Measurements from ENCODE around the gene HS3ST4. TPM values are rescaled to one million over a fixed set of nuclear protein-coding genes. Genes with fewer than 3 reads are reported as not detected.

Gene HS3ST4
- total RNA-seq, 1 experiment from 2014 or later = 0.07 TPM

DNA sequence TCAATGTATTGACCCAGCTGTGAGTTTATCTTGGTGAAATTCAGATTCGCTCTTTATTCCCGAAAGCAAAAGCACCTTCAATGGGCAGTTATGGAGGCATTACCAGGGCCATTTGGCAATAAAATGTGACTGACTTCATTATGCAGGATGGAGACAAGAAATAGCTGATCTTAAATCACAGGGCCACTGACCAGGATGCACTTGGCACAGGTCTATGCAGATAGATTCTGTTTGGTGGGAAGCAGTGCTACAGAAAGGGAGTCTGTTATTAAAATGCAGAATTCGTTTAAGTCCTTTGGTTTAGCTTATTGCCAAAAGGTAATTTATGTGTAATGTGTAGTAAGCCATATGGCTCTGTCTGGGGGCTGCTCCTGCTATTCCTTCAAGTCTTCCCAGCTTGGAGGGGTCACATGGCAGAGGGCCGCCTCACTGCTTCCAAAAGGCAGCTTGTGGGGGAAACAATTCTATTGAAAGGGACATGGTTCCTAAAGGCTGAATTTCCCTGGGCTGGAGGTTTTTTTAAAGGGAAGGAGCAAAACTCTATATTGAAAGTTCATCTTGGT, 239.8 kb downstream of the HS3ST4 start:
- in situ Hi-C loops (cut with HindIII; ENCODE audit: low pct_unique_long_range_greater_than_20kb, low sequenced_read_pairs) = no loop called here
- no peak for DNase-seq (ENCODE audit: low read depth)

- in situ Hi-C loops (cut with HindIII; ENCODE audit: low pct_unique_long_range_greater_than_20kb, low sequenced_read_pairs) = no loop called here
- no peak for DNase-seq (ENCODE audit: low read depth)
These were observed 250.2 kb downstream of the HS3ST4 start for GRCh38 chr16:25941800-25942499.

- in situ Hi-C loops (cut with HindIII; ENCODE audit: low pct_unique_long_range_greater_than_20kb, low sequenced_read_pairs) = no loop called here
These were observed 259.0 kb downstream of the HS3ST4 start for GRCh38 chr16:25950586-25951281.

DNA sequence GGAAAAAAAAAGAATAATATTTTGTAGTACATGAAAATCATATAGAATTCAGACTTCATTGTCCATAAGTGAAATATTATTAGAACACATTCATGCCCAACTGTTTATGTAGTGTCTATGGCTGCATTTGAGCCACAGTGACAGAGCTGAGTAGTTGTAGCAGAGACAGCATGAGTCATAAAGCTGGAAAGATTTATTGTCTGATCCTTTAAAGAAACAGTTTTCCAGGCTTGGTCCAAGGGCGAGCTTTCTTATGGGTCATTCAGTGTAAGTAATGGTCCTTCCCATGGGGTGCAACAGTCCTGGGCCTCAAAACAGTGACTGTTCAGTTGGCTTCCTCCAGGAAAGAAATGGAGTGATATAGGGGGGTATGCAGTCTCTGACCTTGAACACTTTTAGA, 260.2 kb downstream of the HS3ST4 start:
- in situ Hi-C loops (cut with HindIII; ENCODE audit: low pct_unique_long_range_greater_than_20kb, low sequenced_read_pairs) = no loop called here
- no peak for DNase-seq (ENCODE audit: low read depth)

More at GRCh38 chr16:25950586-25951281, 259.0 kb downstream of the HS3ST4 start:
- DNase-seq (ENCODE audit: low read depth) = no peak

- no peak for DNase-seq (ENCODE audit: low read depth)
These were observed 261.2 kb downstream of the HS3ST4 start for GRCh38 chr16:25952983-25953382.

GRCh38 chr16:25957707-25958106, 265.9 kb downstream of the HS3ST4 start:
- DNase-seq (ENCODE audit: low read depth) = no peak
- in situ Hi-C loops (cut with HindIII; ENCODE audit: low pct_unique_long_range_greater_than_20kb, low sequenced_read_pairs) = no loop called here

More at GRCh38 chr16:25952983-25953382, 261.2 kb downstream of the HS3ST4 start:
- in situ Hi-C loops (cut with HindIII; ENCODE audit: low pct_unique_long_range_greater_than_20kb, low sequenced_read_pairs) = no loop called here

- no peak for DNase-seq (ENCODE audit: low read depth)
- in situ Hi-C loops (cut with HindIII; ENCODE audit: low pct_unique_long_range_greater_than_20kb, low sequenced_read_pairs) = no loop called here
These were observed 267.5 kb downstream of the HS3ST4 start for GRCh38 chr16:25959221-25959620.

- in situ Hi-C loops (cut with HindIII; ENCODE audit: low pct_unique_long_range_greater_than_20kb, low sequenced_read_pairs) = no loop called here
- DNase-seq (ENCODE audit: low read depth) = no peak
These were observed 274.7 kb downstream of the HS3ST4 start for GRCh38 chr16:25966172-25967097.

DNA sequence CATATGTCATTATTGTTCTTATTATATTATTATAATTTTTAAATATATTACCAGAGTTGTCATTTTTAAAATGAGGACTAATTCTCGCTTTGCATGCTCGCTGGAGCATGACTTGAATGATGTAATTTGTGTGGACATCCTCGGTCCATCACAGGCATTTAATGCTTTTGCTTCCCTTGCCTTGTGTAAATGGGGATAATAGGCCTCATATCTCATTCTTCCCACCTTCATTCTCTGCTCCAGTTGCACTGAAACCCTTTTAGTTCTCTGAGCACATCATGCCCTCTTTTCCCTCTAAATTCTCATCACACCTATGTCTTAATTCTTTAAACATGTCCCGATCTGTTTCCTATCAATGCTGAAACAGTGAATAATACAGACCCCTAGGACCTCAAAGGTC, 285.4 kb downstream of the HS3ST4 start:
- in situ Hi-C loops (cut with HindIII; ENCODE audit: low pct_unique_long_range_greater_than_20kb, low sequenced_read_pairs) = no loop called here

GRCh38 chr16:25978218-25978617, 286.5 kb downstream of the HS3ST4 start:
- DNase-seq (ENCODE audit: low read depth) = no peak
- in situ Hi-C loops (cut with HindIII; ENCODE audit: low pct_unique_long_range_greater_than_20kb, low sequenced_read_pairs) = no loop called here

More for the DNA sequence above, 285.4 kb downstream of the HS3ST4 start:
- DNase-seq (ENCODE audit: low read depth) = no peak

DNA sequence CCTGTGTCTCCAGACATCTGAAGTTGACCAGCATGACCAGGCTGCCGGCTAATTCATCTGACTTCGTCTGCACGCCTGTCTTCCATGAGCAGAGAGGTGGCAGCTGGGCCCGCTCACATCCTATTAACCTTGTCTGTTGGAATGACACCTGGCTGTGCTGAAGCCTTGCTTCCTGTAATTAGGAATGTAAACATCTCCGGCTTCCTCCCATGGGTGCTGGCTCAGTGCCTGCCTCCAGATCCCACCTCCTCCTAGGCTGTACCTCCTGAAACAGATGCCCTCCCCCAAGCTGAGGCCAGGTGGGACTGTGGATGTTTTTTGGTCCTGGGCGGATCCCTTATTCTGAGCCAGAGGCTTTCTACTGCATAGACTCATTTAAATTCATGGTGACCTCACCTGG, 296.3 kb downstream of the HS3ST4 start:
- in situ Hi-C loops (cut with HindIII; ENCODE audit: low pct_unique_long_range_greater_than_20kb, low sequenced_read_pairs) = no loop called here
- DNase-seq (ENCODE audit: low read depth) = no peak

- in situ Hi-C loops (cut with HindIII; ENCODE audit: low pct_unique_long_range_greater_than_20kb, low sequenced_read_pairs) = no loop called here
- no peak for DNase-seq (ENCODE audit: low read depth)
These were observed 297.1 kb downstream of the HS3ST4 start for GRCh38 chr16:25988882-25989281.

GRCh38 chr16:25996052-25996451, 304.3 kb downstream of the HS3ST4 start:
- DNase-seq (ENCODE audit: low read depth) = no peak
- in situ Hi-C loops (cut with HindIII; ENCODE audit: low pct_unique_long_range_greater_than_20kb, low sequenced_read_pairs) = no loop called here

GRCh38 chr16:26005336-26005735, 313.6 kb downstream of the HS3ST4 start:
- in situ Hi-C loops (cut with HindIII; ENCODE audit: low pct_unique_long_range_greater_than_20kb, low sequenced_read_pairs) = no loop called here
- DNase-seq (ENCODE audit: low read depth) = no peak

- in situ Hi-C loops (cut with HindIII; ENCODE audit: low pct_unique_long_range_greater_than_20kb, low sequenced_read_pairs) = no loop called here
- no peak for DNase-seq (ENCODE audit: low read depth)
These were observed 320.6 kb downstream of the HS3ST4 start for GRCh38 chr16:26012376-26012775.

GRCh38 chr16:26015776-26016175, 324.0 kb downstream of the HS3ST4 start:
- DNase-seq (ENCODE audit: low read depth) = no peak
- in situ Hi-C loops (cut with HindIII; ENCODE audit: low pct_unique_long_range_greater_than_20kb, low sequenced_read_pairs) = no loop called here

DNA sequence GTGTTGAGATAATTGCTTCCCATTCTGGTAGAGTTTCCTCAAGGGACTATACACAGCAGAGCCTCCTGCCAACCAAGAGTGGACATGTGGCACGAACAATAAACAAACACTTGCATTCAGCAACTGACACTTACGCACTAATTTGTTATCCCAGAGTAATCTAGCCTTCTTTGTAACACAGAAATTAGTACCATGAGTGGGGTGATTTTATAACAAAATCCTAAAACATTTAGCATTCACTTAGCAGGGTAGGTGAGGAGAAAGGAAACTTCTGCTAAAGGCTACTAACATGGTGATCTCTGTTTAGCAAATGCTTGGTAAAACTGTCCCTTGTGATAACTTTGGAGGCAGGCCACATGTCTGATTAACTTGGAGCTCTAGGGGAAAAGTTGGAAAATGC, 325.2 kb downstream of the HS3ST4 start:
- in situ Hi-C loops (cut with HindIII; ENCODE audit: low pct_unique_long_range_greater_than_20kb, low sequenced_read_pairs) = no loop called here
- DNase-seq (ENCODE audit: low read depth) = no peak

GRCh38 chr16:26019381-26020242, 327.9 kb downstream of the HS3ST4 start:
- in situ Hi-C loops (cut with HindIII; ENCODE audit: low pct_unique_long_range_greater_than_20kb, low sequenced_read_pairs) = no loop called here
- no peak for DNase-seq (ENCODE audit: low read depth)
